Measurements from ENCODE around the gene CAP2.

CAP2 gene

GRCh38 chr6:17392978-17393891 lies at the start of gene CAP2:
TSS of gene CAP2 (plus strand) at chr6:17393595. CDS start at chr6:17421556, 27,961 bp downstream.
- no peak for DNase-seq (ENCODE audit: low read depth, low spot score)

GRCh38 chr6:17347012-17347411 lies 46.4 kb upstream of the CAP2 start:
- DNase-seq (ENCODE audit: low read depth, low spot score): no peak

- no peak for DNase-seq (ENCODE audit: low read depth, low spot score)
These were observed 44.0 kb upstream of the CAP2 start for GRCh38 chr6:17349427-17349826.

GRCh38 chr6:17352302-17352701 lies 41.1 kb upstream of the CAP2 start:
- DNase-seq (ENCODE audit: low read depth, low spot score): no peak

- no peak for DNase-seq (ENCODE audit: low read depth, low spot score)
These were observed 39.8 kb upstream of the CAP2 start for GRCh38 chr6:17353440-17354175.

- no peak for DNase-seq (ENCODE audit: low read depth, low spot score)
These were observed 38.5 kb upstream of the CAP2 start for GRCh38 chr6:17354700-17355403.

GRCh38 chr6:17355404-17355774 lies 38.0 kb upstream of the CAP2 start:
- no peak for DNase-seq (ENCODE audit: low read depth, low spot score)

- no peak for DNase-seq (ENCODE audit: low read depth, low spot score)
These were observed 34.9 kb upstream of the CAP2 start for GRCh38 chr6:17358515-17358914.

- DNase-seq (ENCODE audit: low read depth, low spot score): no peak
These were observed 32.8 kb upstream of the CAP2 start for GRCh38 chr6:17360564-17360963.

- no peak for DNase-seq (ENCODE audit: low read depth, low spot score)
These were observed 32.4 kb upstream of the CAP2 start for GRCh38 chr6:17361013-17361412.

- DNase-seq (ENCODE audit: low read depth, low spot score): no peak
These were observed 27.4 kb upstream of the CAP2 start for GRCh38 chr6:17365961-17366360.

- no peak for DNase-seq (ENCODE audit: low read depth, low spot score)
These were observed 25.5 kb upstream of the CAP2 start for GRCh38 chr6:17367868-17368267.

- DNase-seq (ENCODE audit: low read depth, low spot score): no peak
These were observed 11.8 kb upstream of the CAP2 start for GRCh38 chr6:17381424-17382147.

GRCh38 chr6:17385660-17386059 lies 7.7 kb upstream of the CAP2 start:
- DNase-seq (ENCODE audit: low read depth, low spot score): no peak

- DNase-seq (ENCODE audit: low read depth, low spot score): no peak
These were observed 5.0 kb upstream of the CAP2 start for GRCh38 chr6:17388365-17388764.

- no peak for DNase-seq (ENCODE audit: low read depth, low spot score)
These were observed 4.0 kb upstream of the CAP2 start for GRCh38 chr6:17389274-17389847.

- DNase-seq (ENCODE audit: low read depth, low spot score): no peak
These were observed 3.1 kb upstream of the CAP2 start for GRCh38 chr6:17390276-17390675.

- no peak for DNase-seq (ENCODE audit: low read depth, low spot score)
These were observed 1.4 kb upstream of the CAP2 start for GRCh38 chr6:17391976-17392375.

- no peak for DNase-seq (ENCODE audit: low read depth, low spot score)
These were observed 667 bp downstream of the CAP2 start for GRCh38 chr6:17393892-17394631.

GRCh38 chr6:17395112-17395511 lies 1.7 kb downstream of the CAP2 start:
- DNase-seq (ENCODE audit: low read depth, low spot score): no peak

GRCh38 chr6:17396256-17396655 lies 2.9 kb downstream of the CAP2 start:
- DNase-seq (ENCODE audit: low read depth, low spot score): no peak
